ENCODE data around the gene RAB3A. TPM values are rescaled to one million over a fixed set of nuclear protein-coding genes. Genes with fewer than 3 reads are reported as not detected.

The RAB3A gene
- total and polyA plus RNA-seq, 9 of the 15 experiments (the other 6 are each of a cell fraction or from before 2014, with no cell fraction given): 0.17 to 5.1 (median 0.90) TPM; not detected in 1

DNA sequence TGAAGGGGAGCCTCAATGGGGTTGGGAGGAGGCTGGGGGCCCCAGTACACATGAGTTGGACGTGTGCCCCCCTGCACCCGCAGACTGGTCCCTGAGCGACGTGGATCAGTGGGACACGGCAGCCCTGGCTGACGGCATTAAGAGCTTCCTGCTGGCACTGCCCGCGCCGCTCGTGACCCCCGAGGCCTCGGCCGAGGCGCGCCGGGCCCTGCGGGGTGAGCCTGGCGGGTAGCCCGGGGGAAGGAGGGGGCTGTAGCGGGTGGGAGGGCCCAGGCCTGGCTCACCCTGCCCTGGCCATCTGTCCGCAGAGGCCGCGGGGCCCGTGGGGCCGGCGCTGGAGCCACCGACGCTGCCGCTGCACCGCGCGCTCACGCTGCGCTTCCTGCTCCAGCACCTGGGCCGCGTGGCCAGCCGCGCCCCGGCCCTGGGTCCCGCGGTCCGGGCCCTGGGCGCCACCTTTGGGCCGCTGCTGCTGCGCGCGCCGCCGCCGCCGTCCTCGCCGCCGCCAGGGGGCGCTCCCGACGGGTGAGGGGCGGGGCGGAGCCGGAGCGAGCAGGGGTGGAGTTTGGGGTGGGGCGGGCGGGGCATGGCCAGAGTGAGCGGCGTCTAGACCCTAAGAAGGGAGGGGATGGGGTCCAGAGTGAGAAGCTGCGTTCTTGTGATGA, 42.7 kb downstream of the RAB3A start (continued):
- no peak for TF ChIP-seq CEBPZ (IDR thresholded peaks at IDR 0.05; ENCODE audit: borderline replicate concordance, low read depth, low read length)
- TF ChIP-seq SUPT5H (IDR thresholded peaks at IDR 0.05): no peak
- TF ChIP-seq ZNF224 (CRISPR knock-in tag; IDR thresholded peaks at IDR 0.05): no peak
- peak; percentile 15 to 96 (median 88); a peak in 4 of 6 replicates for TF ChIP-seq CTCF (IDR thresholded peaks at IDR 0.05 in 2 of 3, conservative IDR thresholded peaks at IDR 0.05 in 1 of 3; ENCODE audit: insufficient read depth in 2 of 3, low read depth in 1 of 3, low read length in 3 of 3)
- peak; percentile 98 for TF ChIP-seq CTCFL (IDR thresholded peaks at IDR 0.05; ENCODE audit: borderline replicate concordance, insufficient read depth, low read depth, low read length, poor library complexity, severe bottlenecking)
- no peak for TF ChIP-seq GATAD2A (IDR thresholded peaks at IDR 0.05)
- no peak for TF ChIP-seq ZNF780A (CRISPR knock-in tag; IDR thresholded peaks at IDR 0.05)
- TF ChIP-seq, protein P1, sequence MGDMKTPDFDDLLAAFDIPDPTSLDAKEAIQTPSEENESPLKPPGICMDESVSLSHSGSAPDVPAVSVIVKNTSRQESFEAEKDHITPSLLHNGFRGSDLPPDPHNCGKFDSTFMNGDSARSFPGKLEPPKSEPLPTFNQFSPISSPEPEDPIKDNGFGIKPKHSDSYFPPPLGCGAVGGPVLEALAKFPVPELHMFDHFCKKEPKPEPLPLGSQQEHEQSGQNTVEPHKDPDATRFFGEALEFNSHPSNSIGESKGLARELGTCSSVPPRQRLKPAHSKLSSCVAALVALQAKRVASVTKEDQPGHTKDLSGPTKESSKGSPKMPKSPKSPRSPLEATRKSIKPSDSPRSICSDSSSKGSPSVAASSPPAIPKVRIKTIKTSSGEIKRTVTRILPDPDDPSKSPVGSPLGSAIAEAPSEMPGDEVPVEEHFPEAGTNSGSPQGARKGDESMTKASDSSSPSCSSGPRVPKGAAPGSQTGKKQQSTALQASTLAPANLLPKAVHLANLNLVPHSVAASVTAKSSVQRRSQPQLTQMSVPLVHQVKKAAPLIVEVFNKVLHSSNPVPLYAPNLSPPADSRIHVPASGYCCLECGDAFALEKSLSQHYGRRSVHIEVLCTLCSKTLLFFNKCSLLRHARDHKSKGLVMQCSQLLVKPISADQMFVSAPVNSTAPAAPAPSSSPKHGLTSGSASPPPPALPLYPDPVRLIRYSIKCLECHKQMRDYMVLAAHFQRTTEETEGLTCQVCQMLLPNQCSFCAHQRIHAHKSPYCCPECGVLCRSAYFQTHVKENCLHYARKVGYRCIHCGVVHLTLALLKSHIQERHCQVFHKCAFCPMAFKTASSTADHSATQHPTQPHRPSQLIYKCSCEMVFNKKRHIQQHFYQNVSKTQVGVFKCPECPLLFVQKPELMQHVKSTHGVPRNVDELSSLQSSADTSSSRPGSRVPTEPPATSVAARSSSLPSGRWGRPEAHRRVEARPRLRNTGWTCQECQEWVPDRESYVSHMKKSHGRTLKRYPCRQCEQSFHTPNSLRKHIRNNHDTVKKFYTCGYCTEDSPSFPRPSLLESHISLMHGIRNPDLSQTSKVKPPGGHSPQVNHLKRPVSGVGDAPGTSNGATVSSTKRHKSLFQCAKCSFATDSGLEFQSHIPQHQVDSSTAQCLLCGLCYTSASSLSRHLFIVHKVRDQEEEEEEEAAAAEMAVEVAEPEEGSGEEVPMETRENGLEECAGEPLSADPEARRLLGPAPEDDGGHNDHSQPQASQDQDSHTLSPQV (IDR thresholded peaks at IDR 0.05): peak; percentile 64; the same call in 1 of the 2 replicates
- no peak for TF ChIP-seq CHD2 (IDR thresholded peaks at IDR 0.05; ENCODE audit: low read depth, low read length)
- no peak for TF ChIP-seq CTBP1 (IDR thresholded peaks at IDR 0.05; ENCODE audit: borderline replicate concordance)
- TF ChIP-seq ATF6 (CRISPR knock-in tag; IDR thresholded peaks at IDR 0.05): no peak
- TF ChIP-seq ZEB2 (IDR thresholded peaks at IDR 0.05): no peak
- no peak for TF ChIP-seq ELF2 (CRISPR knock-in tag; IDR thresholded peaks at IDR 0.05)
